H9 (cell line): ENCODE results near the gene RGL1. TPM values are rescaled to one million over a fixed set of nuclear protein-coding genes. Genes with fewer than 3 reads are reported as not detected.

Experiments
- DNase-seq: peaks from one replicate; pipeline ENCODE4 v3.0.0-alpha.2; 2017
- H2AFZ ChIP-seq: one replicate; pipeline ENCODE4 v1.6.1; 2013; ENCODE audit warnings: mild to moderate bottlenecking, low read length, control low read depth, moderate library complexity
- H2AK5ac ChIP-seq: 2 replicates; pipeline ENCODE4 v1.6.1; 2013; ENCODE audit warnings: low read length, control low read depth, mixed read lengths; ENCODE audit not compliant: insufficient read length
- H2BK120ac ChIP-seq: one replicate; pipeline ENCODE4 v1.6.1; 2013; ENCODE audit warnings: low read depth, mild to moderate bottlenecking, low read length, control low read depth, inconsistent platforms; ENCODE audit not compliant: poor library complexity, severe bottlenecking
- H2BK12ac ChIP-seq: 2 replicates; pipeline ENCODE4 v1.6.1; 2013; ENCODE audit warnings: low read length, control low read depth, mixed read lengths, low read depth; ENCODE audit not compliant: insufficient read length
- H2BK15ac ChIP-seq: 2 replicates; pipeline ENCODE4 v1.6.1; 2013; ENCODE audit warnings: low read depth, low read length, control low read depth
- H2BK20ac ChIP-seq: one replicate; pipeline ENCODE4 v1.6.1; 2013; ENCODE audit warnings: low read depth, mild to moderate bottlenecking, low read length, control low read depth, inconsistent platforms; ENCODE audit not compliant: poor library complexity, severe bottlenecking
- H2BK5ac ChIP-seq: 2 replicates; pipeline ENCODE4 v1.6.1; 2013; ENCODE audit warnings: low read length, control low read depth, mixed read lengths; ENCODE audit not compliant: insufficient read length
- H3K14ac ChIP-seq: 2 replicates; pipeline ENCODE4 v1.6.1; 2013; ENCODE audit warnings: low read length, control low read depth; ENCODE audit not compliant: insufficient read depth
- H3K18ac ChIP-seq: 2 replicates; pipeline ENCODE4 v1.6.1; 2013; ENCODE audit warnings: low read depth, mild to moderate bottlenecking, mixed read lengths, low read length, control low read depth; ENCODE audit not compliant: insufficient read length
- H3K23ac ChIP-seq: 2 replicates; pipeline ENCODE4 v1.6.1; 2013; ENCODE audit warnings: low read length, control low read depth, mixed read lengths, low read depth; ENCODE audit not compliant: insufficient read length
- H3K23me2 ChIP-seq: 2 replicates; pipeline ENCODE4 v1.6.1; 2013; ENCODE audit warnings: low read depth, mild to moderate bottlenecking, mixed read lengths, low read length, control low read depth; ENCODE audit not compliant: insufficient read length, poor library complexity, severe bottlenecking
- H3K27ac ChIP-seq: 2 replicates; pipeline ENCODE4 v1.5.1; 2013; ENCODE audit warnings: low read length, control low read depth, mixed read lengths, low read depth; ENCODE audit not compliant: insufficient read length
- H3K27me3 ChIP-seq: 2 replicates; pipeline ENCODE4 v1.6.1; 2013; ENCODE audit warnings: low read length, control low read depth, inconsistent platforms; ENCODE audit not compliant: insufficient read depth
- H3K4ac ChIP-seq: 2 replicates; pipeline ENCODE4 v1.6.1; 2013; ENCODE audit warnings: low read depth, mild to moderate bottlenecking, control low read depth, inconsistent platforms, low read length, moderate library complexity
- H3K4me1 ChIP-seq: 2 replicates; pipeline ENCODE4 v1.6.1; 2013; ENCODE audit warnings: low read length, control low read depth, inconsistent platforms; ENCODE audit not compliant: insufficient read depth
- H3K4me2 ChIP-seq: 2 replicates; pipeline ENCODE4 v1.6.1; 2013; ENCODE audit warnings: low read length, control low read depth, mixed read lengths; ENCODE audit not compliant: insufficient read length, insufficient read depth
- H3K56ac ChIP-seq: 2 replicates; pipeline ENCODE4 v1.6.1; 2013; ENCODE audit warnings: low read depth, mild to moderate bottlenecking, mixed read lengths, low read length, control low read depth; ENCODE audit not compliant: insufficient read length
- H3K79me1 ChIP-seq: 2 replicates; pipeline ENCODE4 v1.6.1; 2013; ENCODE audit warnings: low read depth, mild to moderate bottlenecking, moderate library complexity, low read length, control low read depth, inconsistent platforms; ENCODE audit not compliant: insufficient read depth, poor library complexity, severe bottlenecking
- H3K79me2 ChIP-seq: 2 replicates; pipeline ENCODE4 v1.6.1; 2013; ENCODE audit warnings: low read length, control low read depth, inconsistent platforms; ENCODE audit not compliant: insufficient read depth
- H3K9ac ChIP-seq: 2 replicates; pipeline ENCODE4 v1.6.1; 2013; ENCODE audit warnings: low read length, control low read depth, mixed read lengths; ENCODE audit not compliant: insufficient read length; ENCODE audit errors: extremely low read depth
- H3K9me3 ChIP-seq: one replicate; pipeline ENCODE4 v1.6.1; 2013; ENCODE audit warnings: low read depth, low read length, inconsistent platforms; ENCODE audit not compliant: control insufficient read depth
- H3T11ph ChIP-seq: one replicate; pipeline ENCODE4 v1.6.1; 2013; ENCODE audit warnings: mild to moderate bottlenecking, low read length, control low read depth, inconsistent platforms
- H4K20me1 ChIP-seq: one replicate; pipeline ENCODE4 v1.6.1; 2013; ENCODE audit not compliant: control insufficient read depth, insufficient read length, insufficient read depth
- H4K5ac ChIP-seq: 2 replicates; pipeline ENCODE4 v1.6.1; 2013; ENCODE audit warnings: low read depth, mild to moderate bottlenecking, mixed read lengths, low read length, control low read depth; ENCODE audit not compliant: insufficient read length
- H4K8ac ChIP-seq: replicated peaks from 2 replicates; pipeline ENCODE4 v1.6.1; 2013; ENCODE audit warnings: low read length, control low read depth, mixed read lengths, low read depth; ENCODE audit not compliant: insufficient read length
- H4K91ac ChIP-seq: 2 replicates; pipeline ENCODE4 v1.6.1; 2013; ENCODE audit warnings: low read depth, mild to moderate bottlenecking, moderate library complexity, mixed read lengths, low read length, control low read depth; ENCODE audit not compliant: insufficient read length
- H3K27ac Mint-ChIP-seq, 3 experiments: 2 replicates in 2 of 3; 3 replicates in 1 of 3; pipeline ENCODE4 v1.8.0; 2020 to 2021; ENCODE audit warnings: mixed read lengths in 3 of 3, mild to moderate bottlenecking in 1 of 3, moderate library complexity in 1 of 3
- H3K27me3 Mint-ChIP-seq: 2 replicates; pipeline ENCODE4 v1.8.0; 2021; ENCODE audit warnings: low read depth, mild to moderate bottlenecking, moderate library complexity, mixed read lengths
- H3K36me3 Mint-ChIP-seq, 3 experiments: 2 replicates in 2 of 3; 3 replicates in 1 of 3; pipeline ENCODE4 v1.8.0; 2020 to 2021; ENCODE audit warnings: low read depth in 3 of 3, mixed read lengths in 3 of 3; ENCODE audit not compliant: insufficient read depth in 1 of 3
- H3K4me1 Mint-ChIP-seq, 2 experiments: 2 replicates each; pipeline ENCODE4 v1.8.0; 2020; ENCODE audit warnings: mixed read lengths in 2 of 2
- H3K4me3 Mint-ChIP-seq, 2 experiments: 2 replicates in 1 of 2; 3 replicates in 1 of 2; pipeline ENCODE4 v1.8.0; 2020 to 2021; ENCODE audit warnings: mild to moderate bottlenecking in 2 of 2, mixed read lengths in 2 of 2, moderate library complexity in 1 of 2
- H3K9me3 Mint-ChIP-seq, 2 experiments: 2 replicates in 1 of 2; 3 replicates in 1 of 2; pipeline ENCODE4 v1.8.0; 2020; ENCODE audit warnings: mild to moderate bottlenecking in 2 of 2, mixed read lengths in 2 of 2, moderate library complexity in 1 of 2
- WGBS: extraction: QIAGEN DNeasy Blood & Tissue Kit; methylation state at CpG from one replicate; pipeline ENCODE4 v1.1.7; 2013; ENCODE audit warnings: missing lambda C conversion rate, low lambda C conversion rate, mixed read lengths; ENCODE audit not compliant: insufficient read length; ENCODE audit errors: extremely low coverage; 5-methylcytosine and 5-hydroxymethylcytosine counted together
- total RNA-seq: library from RNA; stranded (reverse); gene quantifications from 2 replicates; pipeline ENCODE4 v1.2.1, GENCODE V29; 2021
- TF ChIP-seq, protein P1 (sequence below): fragments of 200-600 bp; sonication (generic); conservative IDR thresholded peaks from 3 replicates; pipeline ENCODE4 v1.8.0; 2021; ENCODE audit warnings: antibody characterized with exemption, mild to moderate bottlenecking

RGL1 gene
- total RNA-seq, 1 experiment from 2014 or later = 1.4 TPM

DNA sequence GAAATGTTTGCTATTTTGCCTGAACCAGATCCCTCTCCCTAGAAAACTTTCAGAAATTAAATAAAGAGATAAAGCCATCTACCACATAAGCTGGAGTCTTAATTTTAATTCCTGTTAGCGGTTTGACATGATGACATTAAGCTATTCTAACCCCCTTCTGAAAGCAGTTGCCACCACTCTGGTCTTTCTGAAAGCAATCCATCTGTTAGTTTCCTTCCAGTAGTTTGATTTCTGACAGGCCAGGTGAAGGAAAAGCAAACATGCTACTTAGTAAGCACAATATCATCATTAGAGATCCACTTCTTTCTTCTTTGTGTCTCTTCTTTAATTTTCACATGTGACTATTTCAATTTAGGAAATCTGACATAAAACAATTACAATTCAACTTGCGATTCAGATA is 39.9 kb downstream of the RGL1 start:
- WGBS = no CpG with 5 or more reads among the region's 2 CpGs
- Mint-ChIP-seq H3K36me3 (no peaks in the 10 kb centered on the region), H3K27me3 (no peaks in the 10 kb centered on the region), H3K4me3 (no peak overlapping the region), H3K9me3 (no peaks in the 10 kb centered on the region), H3K27ac (no peak overlapping the region), H3K4me1 (no peaks in the 10 kb centered on the region)
- no peak for DNase-seq
- Histone ChIP-seq H3K23ac (no peak overlapping the region), H3K56ac (no peak overlapping the region), H3K4me1 (no peaks in the 10 kb centered on the region), H2BK15ac (no peak overlapping the region), H4K20me1 (no peaks in the 10 kb centered on the region), H3K4me2 (no peak overlapping the region), H3K23me2 (no peaks in the 10 kb centered on the region), H3K79me2 (no peaks in the 10 kb centered on the region), H2BK5ac (no peak overlapping the region), H2AFZ (no peak overlapping the region), H2BK120ac (no peak overlapping the region), H3K27ac (no peak overlapping the region), H3K4ac (no peak overlapping the region), H3K79me1 (no peaks in the 10 kb centered on the region), H3T11ph (no peak overlapping the region), H3K27me3 (no peaks in the 10 kb centered on the region), H2BK12ac (no peak overlapping the region), H2BK20ac (no peak overlapping the region), H3K18ac (no peak overlapping the region), H4K91ac (no peak overlapping the region), H3K14ac (no peak overlapping the region), H3K9ac (no peak overlapping the region), H4K8ac (no peak overlapping the region), H3K9me3 (no peaks in the 10 kb centered on the region), H4K5ac (no peak overlapping the region), H2AK5ac (no peak overlapping the region)
- TF ChIP-seq, protein P1, sequence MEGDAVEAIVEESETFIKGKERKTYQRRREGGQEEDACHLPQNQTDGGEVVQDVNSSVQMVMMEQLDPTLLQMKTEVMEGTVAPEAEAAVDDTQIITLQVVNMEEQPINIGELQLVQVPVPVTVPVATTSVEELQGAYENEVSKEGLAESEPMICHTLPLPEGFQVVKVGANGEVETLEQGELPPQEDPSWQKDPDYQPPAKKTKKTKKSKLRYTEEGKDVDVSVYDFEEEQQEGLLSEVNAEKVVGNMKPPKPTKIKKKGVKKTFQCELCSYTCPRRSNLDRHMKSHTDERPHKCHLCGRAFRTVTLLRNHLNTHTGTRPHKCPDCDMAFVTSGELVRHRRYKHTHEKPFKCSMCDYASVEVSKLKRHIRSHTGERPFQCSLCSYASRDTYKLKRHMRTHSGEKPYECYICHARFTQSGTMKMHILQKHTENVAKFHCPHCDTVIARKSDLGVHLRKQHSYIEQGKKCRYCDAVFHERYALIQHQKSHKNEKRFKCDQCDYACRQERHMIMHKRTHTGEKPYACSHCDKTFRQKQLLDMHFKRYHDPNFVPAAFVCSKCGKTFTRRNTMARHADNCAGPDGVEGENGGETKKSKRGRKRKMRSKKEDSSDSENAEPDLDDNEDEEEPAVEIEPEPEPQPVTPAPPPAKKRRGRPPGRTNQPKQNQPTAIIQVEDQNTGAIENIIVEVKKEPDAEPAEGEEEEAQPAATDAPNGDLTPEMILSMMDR = no peak
